ENCODE data around the gene YKT6. TPM values are rescaled to one million over a fixed set of nuclear protein-coding genes. Genes with fewer than 3 reads are reported as not detected.

Gene YKT6
- total and polyA plus RNA-seq, 7 donors, result 47.7 to 153 (median 68.7) TPM

DNA sequence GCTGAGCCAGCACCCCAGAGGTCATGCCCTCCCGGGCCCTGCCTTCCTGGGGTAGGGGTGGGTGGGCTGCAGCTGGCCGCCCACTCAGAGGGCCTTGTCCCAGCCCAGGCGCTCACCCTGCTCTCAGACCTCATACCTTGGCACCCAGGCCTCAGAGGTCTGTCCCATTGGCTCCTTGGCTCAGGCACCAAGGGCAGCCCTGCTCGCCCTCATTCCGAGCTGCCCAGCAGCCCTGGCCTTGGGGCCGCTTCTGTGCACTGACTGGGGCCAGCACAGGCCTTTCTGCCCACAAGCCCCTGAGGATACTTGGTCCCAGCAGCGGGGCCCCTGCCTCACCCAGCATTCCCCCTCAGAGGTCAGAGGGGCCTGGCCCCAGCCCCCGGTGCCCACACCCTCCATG lies 34.3 kb downstream of the YKT6 start:
- H3K27ac ChIP-seq, result no peak overlapping the region
- H3K9me3 ChIP-seq, result no peaks in the 10 kb centered on the region
- 76 to 83% (median 80%) methylated on average over 8 of the region's 8 CpGs for WGBS, 3 donors
- DNase-seq, result no peak
- intact Hi-C loops (cut with DNase I), result no loop called here
- no peaks in the 10 kb centered on the region for H3K4me1 ChIP-seq
- no peaks in the 10 kb centered on the region for H3K27me3 ChIP-seq (ENCODE audit: insufficient read depth in 3 of 3, low read length in 2 of 3)
- TF ChIP-seq, protein P1, sequence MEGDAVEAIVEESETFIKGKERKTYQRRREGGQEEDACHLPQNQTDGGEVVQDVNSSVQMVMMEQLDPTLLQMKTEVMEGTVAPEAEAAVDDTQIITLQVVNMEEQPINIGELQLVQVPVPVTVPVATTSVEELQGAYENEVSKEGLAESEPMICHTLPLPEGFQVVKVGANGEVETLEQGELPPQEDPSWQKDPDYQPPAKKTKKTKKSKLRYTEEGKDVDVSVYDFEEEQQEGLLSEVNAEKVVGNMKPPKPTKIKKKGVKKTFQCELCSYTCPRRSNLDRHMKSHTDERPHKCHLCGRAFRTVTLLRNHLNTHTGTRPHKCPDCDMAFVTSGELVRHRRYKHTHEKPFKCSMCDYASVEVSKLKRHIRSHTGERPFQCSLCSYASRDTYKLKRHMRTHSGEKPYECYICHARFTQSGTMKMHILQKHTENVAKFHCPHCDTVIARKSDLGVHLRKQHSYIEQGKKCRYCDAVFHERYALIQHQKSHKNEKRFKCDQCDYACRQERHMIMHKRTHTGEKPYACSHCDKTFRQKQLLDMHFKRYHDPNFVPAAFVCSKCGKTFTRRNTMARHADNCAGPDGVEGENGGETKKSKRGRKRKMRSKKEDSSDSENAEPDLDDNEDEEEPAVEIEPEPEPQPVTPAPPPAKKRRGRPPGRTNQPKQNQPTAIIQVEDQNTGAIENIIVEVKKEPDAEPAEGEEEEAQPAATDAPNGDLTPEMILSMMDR (IDR thresholded peaks at IDR 0.05), result no peak
- peaks cover 0 to 26% of the 10 kb centered on the region in 2 donors for H3K36me3 ChIP-seq (ENCODE audit: insufficient read depth in 1 of 2, low read depth in 1 of 2)
- no peak for ATAC-seq
- H3K4me3 ChIP-seq, result no peak overlapping the region

DNA sequence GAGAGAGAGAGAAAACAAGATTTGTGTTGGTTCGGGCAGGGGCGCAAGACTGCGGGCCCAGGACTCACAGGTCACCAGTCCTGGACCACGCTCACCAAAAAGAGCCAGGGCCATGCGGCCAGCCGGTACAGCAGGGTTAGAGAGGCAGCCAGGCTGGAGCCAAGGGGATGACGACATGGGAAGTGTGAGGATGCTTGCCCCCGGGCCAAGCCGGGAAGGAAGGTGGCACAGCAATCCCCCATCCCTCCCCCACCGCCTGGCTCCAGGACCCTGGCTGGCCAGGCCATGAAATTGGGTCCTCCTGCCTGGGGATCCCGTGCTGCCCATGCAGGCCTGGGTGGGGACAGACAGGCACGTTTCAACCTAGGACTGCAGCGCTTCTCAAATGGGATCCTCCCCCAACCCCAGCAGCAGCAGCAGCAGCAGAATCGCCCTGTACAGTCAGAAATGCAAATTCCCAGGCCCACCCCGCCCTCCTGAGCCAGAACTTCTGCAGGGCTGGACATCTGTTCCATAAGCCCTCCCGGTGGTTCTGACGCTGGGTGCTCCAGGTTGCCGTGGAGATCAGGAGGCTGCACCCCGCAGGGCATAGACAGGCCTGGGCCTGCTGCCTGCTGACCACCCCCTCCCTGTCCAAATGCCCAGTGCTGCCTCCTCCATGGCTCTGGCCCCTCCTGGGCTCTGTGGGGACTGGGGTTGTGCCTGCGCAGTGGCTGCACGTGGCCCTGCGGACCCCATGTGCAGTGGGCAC lies 35.0 kb downstream of the YKT6 start:
- no peak overlapping the region for H3K27ac ChIP-seq
- peaks cover 0 to 29% of the 10 kb centered on the region in 2 donors for H3K36me3 ChIP-seq (ENCODE audit: insufficient read depth in 1 of 2, low read depth in 1 of 2)
- no peaks in the 10 kb centered on the region for H3K4me1 ChIP-seq
- TF ChIP-seq, protein P1 (IDR thresholded peaks at IDR 0.05), result no peak
- no peaks in the 10 kb centered on the region for H3K9me3 ChIP-seq
- DNase-seq (no peak), ATAC-seq (peak in 3 of 4 donors; percentile 11 to 33 (median 30))
- no peaks in the 10 kb centered on the region for H3K27me3 ChIP-seq (ENCODE audit: insufficient read depth in 3 of 3, low read length in 2 of 3)
- no peak overlapping the region for H3K4me3 ChIP-seq
- 54 to 60% (median 56%) methylated on average over 22 of the region's 22 CpGs for WGBS, 3 donors
- intact Hi-C loops (cut with DNase I), result no loop called here

DNA sequence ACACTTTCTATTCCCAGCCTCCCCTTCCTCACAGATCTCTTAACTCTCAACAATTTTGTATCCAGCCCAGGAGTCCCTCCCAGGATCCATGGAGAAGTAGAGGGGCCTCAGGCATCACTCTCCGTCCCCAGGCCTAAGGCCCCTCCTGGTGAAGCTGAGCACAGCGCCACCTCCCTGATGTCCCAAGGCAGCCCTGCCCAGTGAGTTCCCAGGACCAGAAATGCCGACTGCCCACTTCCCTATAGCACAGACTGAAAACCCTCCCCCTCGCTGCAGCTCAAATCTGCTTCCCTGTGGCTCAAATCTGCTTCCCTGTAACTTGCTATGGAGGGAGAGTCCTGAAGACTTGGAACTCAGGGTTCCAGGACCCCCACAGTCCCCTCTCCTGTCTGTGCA lies 35.6 kb downstream of the YKT6 start:
- WGBS, 3 donors, result 78 to 86% (median 84%) methylated on average over 4 of the region's 4 CpGs
- H3K27ac ChIP-seq, result no peak overlapping the region
- peaks cover 0 to 28% of the 10 kb centered on the region in 2 donors for H3K36me3 ChIP-seq (ENCODE audit: insufficient read depth in 1 of 2, low read depth in 1 of 2)
- no peaks in the 10 kb centered on the region for H3K27me3 ChIP-seq (ENCODE audit: insufficient read depth in 3 of 3, low read length in 2 of 3)
- TF ChIP-seq, protein P1 (IDR thresholded peaks at IDR 0.05), result no peak
- DNase-seq, result no peak
- no peak overlapping the region for H3K4me3 ChIP-seq
- ATAC-seq, result no peak
- intact Hi-C loops (cut with DNase I), result no loop called here
- no peaks in the 10 kb centered on the region for H3K9me3 ChIP-seq
- H3K4me1 ChIP-seq, result peaks cover 3% of the 10 kb centered on the region

DNA sequence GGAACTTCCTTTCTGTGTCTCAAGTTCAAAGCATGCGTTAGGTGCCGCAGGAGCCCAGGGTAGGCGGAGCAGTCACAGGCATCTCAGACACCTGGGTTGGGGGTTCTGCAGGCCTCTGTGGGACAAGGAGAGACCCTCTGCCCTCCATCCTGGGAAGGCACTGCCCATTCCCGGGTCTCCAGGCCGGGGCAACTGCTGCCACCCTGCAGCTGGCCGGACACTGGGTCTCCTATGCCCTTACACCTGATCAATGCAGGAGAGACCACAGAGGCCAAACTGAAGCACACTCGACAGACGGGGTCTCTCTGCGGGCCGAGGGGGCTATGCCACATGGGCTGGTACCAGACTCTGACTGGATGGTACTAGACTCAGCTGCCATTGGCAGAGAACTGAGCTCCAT lies 36.9 kb downstream of the YKT6 start:
- Histone ChIP-seq H3K4me3 (no peak overlapping the region), H3K36me3 (ENCODE audit: insufficient read depth in 1 of 2, low read depth in 1 of 2) (peaks cover 0 to 38% of the 10 kb centered on the region in 2 donors), H3K4me1 (peaks cover 7% of the 10 kb centered on the region), H3K9me3 (no peaks in the 10 kb centered on the region), H3K27ac (no peak overlapping the region), H3K27me3 (ENCODE audit: insufficient read depth in 3 of 3, low read length in 2 of 3) (no peaks in the 10 kb centered on the region)
- WGBS, 3 donors, result 86 to 96% (median 94%) methylated on average over 10 of the region's 10 CpGs
- TF ChIP-seq, protein P1 (IDR thresholded peaks at IDR 0.05), result no peak
- ATAC-seq (no peak), DNase-seq (no peak)
- intact Hi-C loops (cut with DNase I), result no loop called here

Measured in psoas muscle (tissue), 8 donors.